Left cardiac atrium (tissue), 4 donors: ENCODE data around the gene PCNT. TPM values are rescaled to one million over a fixed set of nuclear protein-coding genes. Genes with fewer than 3 reads are reported as not detected.

Source experiments
- ATAC-seq, 2 donors: fragments of 200-7000 bp; cut with Tn5 transposase; one replicate each; pipeline ENCODE4 v1.9.1; 2020; ENCODE audit warnings: mild to moderate bottlenecking in 2 of 2, moderate library complexity in 2 of 2
- DNase-seq: peaks from one replicate; pipeline ENCODE4 v3.0.0-alpha.2; 2020
- intact Hi-C, 2 donors: fragments of 100-400 bp; cut with DNase I; formaldehyde crosslinking; loops; one replicate each; pipeline versions ENCODE4 v1.14.1 to v1.15.1; 2022 to 2023
- long read RNA-seq: library from polyadenylated mRNA; unstranded; transcript quantifications from one replicate; pipeline ENCODE4 v2.0.0, GENCODE V29; 2021
- total RNA-seq, 2 donors: library from RNA; stranded (reverse); fragmentation: NEBNext Ultra II Directional; extraction: Animal tissue kit (Norgen Biotek cat#: 25700); gene quantifications; one replicate each; pipeline ENCODE4 v1.2.1, GENCODE V29; 2021
- donor health status: DM: no; HTN: yes; CAD: no.
- donor health status: DM: no; HTN: yes; CAD: no; lungs with severe emphysema.
- donor health status: DM: yes; HTN: yes; CAD: no.
- donor health status: Dilated cardiomyopathy.

PCNT gene
- 10 to 100 TPM; 31.8 to 50.2 TPM for total RNA-seq
- long read RNA-seq, partial matches to known transcripts: 29 of 45 reads
- long read RNA-seq, other reads (novel, unspliced or antisense): 16 of 45 reads

GRCh38 chr21:46323710-46324389, at the start of gene PCNT, which contains the start of gene C21orf58:
Gene PCNT (plus strand): TSS chr21:46324156. CDS start chr21:46324229, 73 bp downstream.
Gene C21orf58 (minus strand): TSS chr21:46323870. CDS start chr21:46322738, 1,132 bp downstream.
- peak; percentile 94 to 96 for ATAC-seq
- DNase-seq: peak; percentile 99
- intact Hi-C loops: loop anchor here in 1 of 2 donors (2.0 kb wide), 1 partner anchor 37 kb away; the partner anchor contains the start of gene YBEY

DNA sequence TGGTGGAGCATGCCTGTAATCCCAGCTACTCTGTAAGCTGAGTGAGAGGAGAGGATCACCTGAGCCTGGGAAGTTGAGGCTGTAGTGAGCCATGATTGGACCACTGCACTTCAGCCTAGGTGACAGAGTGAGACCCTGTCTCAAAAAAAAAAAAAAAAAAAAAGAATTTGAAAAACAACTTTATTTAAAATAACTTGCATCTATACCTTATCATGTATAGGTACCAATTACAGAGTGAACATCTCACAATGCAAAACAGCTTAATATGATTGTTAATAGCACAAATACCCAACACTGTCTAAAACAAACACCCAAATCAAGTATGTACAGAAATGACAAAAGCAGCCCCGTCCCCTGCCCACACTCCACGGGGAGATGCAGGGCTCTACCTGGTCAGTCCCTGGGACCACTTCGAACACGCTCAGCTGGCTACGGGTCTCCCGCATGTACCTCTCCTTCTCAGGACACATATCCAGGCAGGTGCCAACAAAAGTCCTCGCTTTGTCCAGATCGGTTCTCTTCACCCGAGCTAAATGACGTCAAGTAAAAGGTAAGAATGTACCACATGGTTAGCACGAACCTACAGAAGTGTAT, 49.1 kb upstream of the PCNT start:
- no peak for ATAC-seq
- intact Hi-C loops: no loop called here
- DNase-seq: no peak

GRCh38 chr21:46284077-46284644, 39.8 kb upstream of the PCNT start:
- DNase-seq: no peak
- intact Hi-C loops: loop anchor here in 1 of 2 donors (5.0 kb wide), 1 partner anchor 52 kb away; no protein-coding TSS in a partner anchor
- ATAC-seq: no peak

DNA sequence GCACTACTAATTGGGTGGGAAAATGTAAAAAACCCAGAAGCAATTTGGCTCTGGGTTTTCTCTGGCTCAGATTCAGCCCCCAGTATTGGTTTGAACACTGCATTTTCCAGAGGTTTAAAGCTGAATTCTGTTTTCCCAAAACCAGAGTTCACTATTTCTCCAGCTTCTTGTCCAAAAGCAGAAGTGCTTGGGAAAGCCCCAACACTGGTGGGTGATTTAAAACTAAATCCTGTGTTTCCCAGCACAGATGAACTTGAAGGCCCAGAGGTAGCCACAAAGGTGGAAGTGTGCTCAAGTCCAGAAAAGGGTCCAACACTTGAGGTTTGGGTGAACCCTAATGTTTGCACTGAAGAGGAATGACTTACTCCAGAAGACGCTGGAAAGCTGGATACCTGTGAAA, 39.2 kb upstream of the PCNT start:
- ATAC-seq: no peak
- intact Hi-C loops: loop anchor here in 1 of 2 donors (5.0 kb wide), 1 partner anchor 52 kb away; no protein-coding TSS in a partner anchor

DNA sequence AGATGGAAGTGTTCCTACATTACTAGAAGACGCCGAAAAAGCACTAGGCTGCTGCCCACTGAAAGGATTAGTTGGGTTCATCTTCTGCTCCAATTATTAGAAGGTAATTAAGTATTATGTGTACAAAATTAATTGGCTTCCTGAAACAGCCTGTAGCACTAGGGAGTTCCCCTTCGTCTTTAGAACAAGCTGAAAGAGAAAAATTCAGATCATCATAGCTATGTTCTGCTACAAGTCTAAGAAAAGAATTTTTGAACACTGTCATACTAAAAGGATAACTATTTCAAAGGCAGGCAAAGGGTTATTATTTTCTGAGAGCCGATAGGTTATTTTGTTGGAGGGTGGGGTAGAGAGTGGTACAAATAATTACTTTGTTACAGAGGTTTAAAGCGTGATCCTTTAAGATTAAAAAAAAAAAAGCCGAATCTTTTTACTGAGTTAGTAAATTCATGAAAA, 38.7 kb upstream of the PCNT start, which contains the start of gene MCM3AP:
Gene MCM3AP (minus strand): TSS at position 406 of the 456 bp plus-strand sequence. CDS start 325 bp downstream, at position 81.
- no peak for ATAC-seq
- intact Hi-C loops: no loop called here
- DNase-seq: no peak

More for the DNA sequence above, 39.2 kb upstream of the PCNT start:
- no peak for DNase-seq

DNA sequence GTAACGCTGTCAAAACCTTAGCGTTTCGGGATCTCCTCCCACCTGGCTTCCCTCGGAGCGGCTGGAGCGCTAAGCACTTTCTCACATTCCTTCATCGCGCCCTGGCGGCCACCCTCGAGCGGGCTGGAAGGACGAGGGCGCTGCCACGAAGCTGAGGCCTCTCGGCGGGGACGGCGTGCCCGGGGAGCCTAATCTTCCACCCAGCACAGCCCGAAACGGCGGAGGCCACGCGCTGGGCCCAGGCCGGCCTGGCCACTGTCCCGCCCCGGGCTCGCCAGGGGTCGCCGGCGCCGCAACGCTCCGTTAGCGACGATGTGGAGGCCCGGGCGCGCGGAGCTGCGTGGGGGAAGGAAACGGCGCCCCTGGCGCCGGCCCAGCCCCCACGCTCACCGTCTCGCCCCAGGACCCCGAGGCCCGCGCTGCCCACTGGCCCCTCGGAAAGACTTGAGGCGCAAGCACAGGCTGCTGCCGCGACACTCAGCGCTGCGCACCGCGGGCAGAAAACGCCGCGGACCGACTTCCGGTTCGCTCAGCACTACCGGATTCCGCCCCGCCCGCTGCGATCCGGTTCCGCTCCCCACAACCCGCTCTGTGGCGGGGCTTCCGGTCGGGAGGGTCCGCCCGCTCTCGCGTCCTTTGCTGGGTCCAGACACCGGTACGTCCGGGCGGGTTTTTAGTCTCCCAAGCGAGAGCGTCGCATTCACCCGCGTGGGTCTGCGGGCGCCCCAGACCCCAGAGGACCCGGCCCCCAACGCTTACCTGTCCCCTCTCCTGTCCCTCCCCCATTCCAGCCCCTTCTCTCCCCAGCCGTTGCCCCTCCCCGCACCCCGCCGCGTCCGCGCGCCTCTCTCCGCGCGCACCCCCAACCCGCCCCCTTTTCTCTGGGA, 38.0 kb upstream of the PCNT start, which contains the start of gene YBEY:
Gene YBEY (plus strand): TSS at position 582 of the 887 bp plus-strand sequence. CDS start 572 bp downstream, outside the sequence.
- intact Hi-C loops: loop anchor here in 1 of 2 donors (1.0 to 2.0 kb wide), 2 partner anchors 11 to 39 kb away; partner anchors contain the start of gene PCNT
- DNase-seq: peak; percentile 94
- ATAC-seq: peak; percentile 97

- no peak for DNase-seq
- intact Hi-C loops: loop anchor here in 1 of 2 donors (1.0 to 2.0 kb wide), 2 partner anchors 11 to 38 kb away; partner anchors contain the start of gene PCNT
- ATAC-seq: no peak
Measured at GRCh38 chr21:46286648-46287002, 37.3 kb upstream of the PCNT start.

GRCh38 chr21:46287541-46287940, 36.4 kb upstream of the PCNT start:
- ATAC-seq: no peak
- DNase-seq: no peak
- intact Hi-C loops: loop anchor here in 1 of 2 donors (2.0 kb wide), 1 partner anchor 37 kb away; the partner anchor contains the start of gene PCNT

- intact Hi-C loops: no loop called here
- no peak for DNase-seq
- ATAC-seq: no peak
Measured at GRCh38 chr21:46289655-46290179, 34.2 kb upstream of the PCNT start.

GRCh38 chr21:46291561-46291960, 32.4 kb upstream of the PCNT start:
- no peak for ATAC-seq
- intact Hi-C loops: no loop called here
- DNase-seq: no peak

GRCh38 chr21:46294647-46295176, 29.2 kb upstream of the PCNT start:
- peak in 1 of 2 donors; percentile 32 for ATAC-seq
- DNase-seq: peak; percentile 35
- intact Hi-C loops: no loop called here

DNA sequence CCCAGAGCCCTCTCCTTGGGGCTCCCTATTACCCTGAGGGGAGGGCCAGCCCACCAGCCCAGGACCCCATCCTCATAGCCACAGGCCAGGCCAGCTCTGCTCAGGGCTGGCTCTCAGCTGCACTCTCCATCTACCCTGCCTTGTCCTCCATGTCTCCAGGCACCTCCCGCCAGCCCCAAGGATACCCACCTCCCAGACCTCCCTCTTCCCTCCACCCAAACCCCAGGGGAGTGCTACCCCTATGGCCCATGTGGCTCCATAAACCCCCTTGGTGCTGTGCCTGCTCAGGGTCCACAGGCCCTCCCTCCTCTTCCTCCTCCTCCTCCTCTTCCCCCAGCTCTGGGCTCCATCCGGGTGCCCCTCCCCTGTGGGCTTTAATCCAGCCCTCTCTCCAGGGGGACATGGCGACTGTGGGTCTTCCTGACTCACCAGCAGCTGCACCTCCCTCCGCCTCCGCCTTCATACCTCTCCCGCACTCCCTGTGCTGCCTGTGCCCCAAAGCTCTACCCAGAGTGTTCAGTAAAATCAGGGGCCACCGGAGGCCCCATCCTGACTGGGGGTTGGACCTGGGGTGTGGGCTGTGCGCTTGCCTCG, 28.7 kb upstream of the PCNT start:
- ATAC-seq (peak in 1 of 2 donors; percentile 57), DNase-seq (peak; percentile 41)
- intact Hi-C loops: no loop called here

DNA sequence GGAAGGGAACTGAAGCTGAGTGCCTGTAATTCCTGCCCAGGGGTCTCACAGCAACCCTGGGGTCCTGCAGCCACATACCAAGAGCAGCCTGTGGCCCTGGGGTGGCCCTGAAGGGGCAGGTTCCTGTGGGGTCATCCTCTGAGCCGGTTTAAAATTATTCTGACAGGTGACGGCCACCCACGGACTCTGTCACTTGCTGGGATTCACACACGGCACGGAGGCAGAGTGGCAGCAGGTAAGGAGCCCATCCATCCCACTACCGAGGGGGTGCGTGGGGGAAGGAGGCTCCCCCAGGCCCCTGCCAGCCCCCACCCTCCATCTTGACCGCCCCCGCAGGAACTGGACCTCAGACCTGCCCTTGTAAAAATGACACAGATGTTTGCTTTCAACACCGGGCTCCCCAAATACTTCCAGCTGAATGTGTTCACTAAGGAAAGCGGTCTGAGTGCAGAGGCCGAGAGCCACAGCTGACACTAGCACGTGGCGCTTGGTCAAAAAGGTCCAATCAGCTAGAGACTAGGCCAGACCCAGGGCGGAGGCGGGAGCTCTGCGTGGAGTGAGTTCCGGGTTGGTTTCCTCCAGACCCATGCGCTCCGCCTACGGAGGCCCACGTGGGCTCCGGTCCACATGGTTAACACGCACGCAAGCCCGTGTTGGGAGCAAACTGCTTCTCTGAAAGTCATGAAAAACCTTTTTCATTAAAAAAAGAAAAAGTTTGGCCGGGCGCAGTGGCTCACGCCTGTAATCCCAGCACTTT, 27.8 kb upstream of the PCNT start:
- DNase-seq (peak; percentile 93), ATAC-seq (peak; percentile 91 to 95)
- intact Hi-C loops: no loop called here

DNA sequence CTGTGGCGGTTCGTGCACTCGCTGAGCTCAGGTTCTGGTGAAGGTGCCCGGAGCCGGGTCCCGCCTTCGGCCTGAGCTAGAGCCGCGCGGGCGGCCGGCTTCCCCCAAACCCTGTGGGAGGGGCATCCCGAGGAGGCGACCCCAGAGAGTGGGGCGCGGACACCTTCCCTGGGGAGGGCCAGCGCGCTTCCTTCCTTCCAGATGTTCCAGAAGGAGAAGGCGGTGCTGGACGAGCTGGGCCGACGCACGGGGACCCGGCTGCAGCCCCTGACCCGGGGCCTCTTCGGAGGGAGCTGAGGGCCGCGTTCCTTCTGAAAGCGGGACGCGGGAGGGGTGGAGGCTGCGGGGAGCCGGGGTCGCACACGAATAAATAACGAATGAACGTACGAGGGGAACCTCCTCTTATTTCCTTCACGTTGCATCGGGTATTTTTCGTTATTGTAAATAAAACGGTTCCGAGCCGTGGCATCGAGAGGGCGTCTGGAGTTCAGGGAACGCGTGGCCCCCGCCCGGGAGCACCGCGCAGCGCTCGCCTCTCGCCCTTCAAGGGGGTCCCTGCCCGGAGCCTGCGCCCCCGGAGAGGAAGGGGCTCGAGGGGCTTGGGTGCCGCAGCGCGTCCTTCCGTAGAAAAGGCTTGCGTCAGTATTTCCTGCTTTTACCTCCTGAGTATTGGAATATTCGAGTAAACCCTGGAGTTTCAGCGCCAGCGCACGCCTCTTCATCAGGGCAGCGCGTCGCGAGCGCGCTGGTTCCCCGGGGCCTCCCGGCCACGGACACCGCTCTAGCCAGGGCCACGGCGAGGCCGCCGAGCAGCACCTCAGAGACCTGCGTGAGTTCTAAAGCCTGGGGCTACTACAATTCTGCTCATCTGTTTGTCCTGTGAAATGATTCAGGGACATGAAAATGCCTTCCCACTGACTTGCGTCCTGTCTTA, 26.4 kb upstream of the PCNT start:
- ATAC-seq (peak; percentile 18 to 19), DNase-seq (peak; percentile 54)
- intact Hi-C loops: loop anchor here in 1 of 2 donors (1.0 kb wide), 1 partner anchor 11 kb away; the partner anchor contains the start of gene YBEY

- ATAC-seq (no peak), DNase-seq (no peak)
- intact Hi-C loops: no loop called here
Measured at GRCh38 chr21:46299167-46299566, 24.8 kb upstream of the PCNT start.

GRCh38 chr21:46301759-46302158, 22.2 kb upstream of the PCNT start:
- intact Hi-C loops: no loop called here
- ATAC-seq (no peak), DNase-seq (no peak)
